Smooth muscle cell (in vitro differentiated cells): Measurements from ENCODE around the gene DNAAF2. TPM values are rescaled to one million over a fixed set of nuclear protein-coding genes. Genes with fewer than 3 reads are reported as not detected.
"Not testable (repeated sequence)": the region's sequence is repeated elsewhere in the genome, so short reads cannot be mapped to it uniquely, and the experiment has no call there.

Source experiments
- DNase-seq: peaks from one replicate; lab custom pipeline; 2025; ENCODE audit not compliant: unreplicated experiment; lab: John Stamatoyannopoulos, UW
- H2AFZ ChIP-seq: fragments of 200-600 bp; sonication (generic); 2 replicates; pipeline ENCODE4 v1.6.0; 2016; ENCODE audit warnings: antibody characterized with exemption, low read depth, mild to moderate bottlenecking
- H3F3A ChIP-seq: fragments of 200-600 bp; sonication (generic); 2 replicates; pipeline ENCODE4 v1.6.0; 2017; ENCODE audit warnings: antibody characterized with exemption, low read depth
- H3K27ac ChIP-seq: fragments of 200-600 bp; sonication (generic); 2 replicates; pipeline ENCODE4 v1.5.1; 2016; ENCODE audit warnings: low read depth, mild to moderate bottlenecking
- H3K27me3 ChIP-seq: fragments of 200-600 bp; sonication (generic); 2 replicates; pipeline ENCODE4 v1.6.1; 2016; ENCODE audit warnings: low read depth, mild to moderate bottlenecking
- H3K36me3 ChIP-seq: fragments of 200-600 bp; sonication (generic); 2 replicates; pipeline ENCODE4 v1.5.1; 2016; ENCODE audit warnings: low read depth
- H3K4me1 ChIP-seq: fragments of 200-600 bp; sonication (generic); 2 replicates; pipeline ENCODE4 v1.5.1; 2016; ENCODE audit warnings: low read depth
- H3K4me2 ChIP-seq: fragments of 200-600 bp; sonication (generic); 2 replicates; pipeline ENCODE4 v1.6.0; 2016; ENCODE audit warnings: mild to moderate bottlenecking
- H3K4me3 ChIP-seq: fragments of 200-600 bp; sonication (generic); 2 replicates; pipeline ENCODE4 v1.5.1; 2016; ENCODE audit warnings: mild to moderate bottlenecking
- H3K79me2 ChIP-seq: fragments of 200-600 bp; sonication (generic); 2 replicates; pipeline ENCODE4 v1.6.0; 2016; ENCODE audit warnings: low read depth, mild to moderate bottlenecking
- H3K9ac ChIP-seq: fragments of 200-600 bp; sonication (generic); 2 replicates; pipeline ENCODE4 v1.6.0; 2016; ENCODE audit warnings: low read depth
- H3K9me3 ChIP-seq: fragments of 200-600 bp; sonication (generic); replicated peaks from 2 replicates; pipeline ENCODE4 v1.5.1; 2016; ENCODE audit warnings: low read depth
- H4K20me1 ChIP-seq: fragments of 200-600 bp; sonication (generic); 2 replicates; pipeline ENCODE4 v1.6.0; 2016; ENCODE audit warnings: low read depth
- CTCF ChIP-seq: fragments of 200-600 bp; sonication (generic); IDR thresholded peaks from 2 replicates; pipeline ENCODE4 v1.5.1; 2017; ENCODE audit warnings: borderline replicate concordance, mild to moderate bottlenecking, antibody characterized with exemption; ENCODE audit not compliant: insufficient read depth, poor library complexity, severe bottlenecking
- WGBS: methylation state at CpG from one replicate; pipeline ENCODE4 v1.1.7; 2016; ENCODE audit warnings: low lambda C conversion rate; 5-methylcytosine and 5-hydroxymethylcytosine counted together
- polyA plus RNA-seq: library from polyadenylated mRNA; unstranded; fragments of >200 nt; fragmentation: Nextera tagmentation; extraction: Ambion mirVana; gene quantifications from 2 replicates; pipeline ENCODE4 v1.2.1, GENCODE V29; 2016
- total RNA-seq: library from RNA; depleted of rRNA; stranded (reverse); fragments of >200 nt; gene quantifications from 2 replicates; pipeline ENCODE4 v1.2.3, GENCODE V29; 2014

The DNAAF2 gene
- total and polyA plus RNA-seq, 2 experiments from 2014 or later, result 11.3 to 14.0 TPM

- TF ChIP-seq CTCF, result no peak
- H3F3A ChIP-seq, result no peaks in the 10 kb centered on the region
- H3K4me2 ChIP-seq, result no peak overlapping the region
- no peaks in the 10 kb centered on the region for H3K4me1 ChIP-seq
- no peak overlapping the region for H2AFZ ChIP-seq
- H3K9ac ChIP-seq, result no peak overlapping the region
- H3K27me3 ChIP-seq, result no peaks in the 10 kb centered on the region
- no peak overlapping the region for H3K4me3 ChIP-seq
- DNase-seq, result no peak
- 73% methylated on average over 2 of the region's 2 CpGs for WGBS
- H3K27ac ChIP-seq, result no peak overlapping the region
- no peaks in the 10 kb centered on the region for H4K20me1 ChIP-seq
- H3K36me3 ChIP-seq, result no peaks in the 10 kb centered on the region
- H3K9me3 ChIP-seq, result no peaks in the 10 kb centered on the region
- H3K79me2 ChIP-seq, result no peaks in the 10 kb centered on the region
These were observed 38.5 kb upstream of the DNAAF2 start for GRCh38 chr14:49673586-49673985.

- no peak for TF ChIP-seq CTCF
- H3K4me2 ChIP-seq, result no peak overlapping the region
- H3K4me1 ChIP-seq, result no peaks in the 10 kb centered on the region
- H3K27ac ChIP-seq, result no peak overlapping the region
- H3K4me3 ChIP-seq, result no peak overlapping the region
- H3K79me2 ChIP-seq, result no peaks in the 10 kb centered on the region
- H4K20me1 ChIP-seq, result no peaks in the 10 kb centered on the region
- DNase-seq, result no peak
- H3K27me3 ChIP-seq, result no peaks in the 10 kb centered on the region
- H2AFZ ChIP-seq, result no peak overlapping the region
- H3F3A ChIP-seq, result no peaks in the 10 kb centered on the region
- no peaks in the 10 kb centered on the region for H3K36me3 ChIP-seq
- H3K9ac ChIP-seq, result no peak overlapping the region
- H3K9me3 ChIP-seq, result no peaks in the 10 kb centered on the region
These were observed 35.4 kb upstream of the DNAAF2 start for GRCh38 chr14:49670475-49670874.

GRCh38 chr14:49659526-49660455, 24.7 kb upstream of the DNAAF2 start:
- H2AFZ ChIP-seq, result no peak overlapping the region
- H3K79me2 ChIP-seq, result no peaks in the 10 kb centered on the region
- no peaks in the 10 kb centered on the region for H3K4me1 ChIP-seq
- H3K27me3 ChIP-seq, result no peaks in the 10 kb centered on the region
- no peak overlapping the region for H3K9ac ChIP-seq
- no peak for TF ChIP-seq CTCF
- H4K20me1 ChIP-seq, result no peaks in the 10 kb centered on the region
- H3K4me2 ChIP-seq, result no peak overlapping the region
- no peaks in the 10 kb centered on the region for H3K9me3 ChIP-seq
- H3K36me3 ChIP-seq, result no peaks in the 10 kb centered on the region
- 96% methylated on average over 2 of the region's 2 CpGs for WGBS
- no peak overlapping the region for H3K4me3 ChIP-seq
- H3K27ac ChIP-seq, result peak overlapping the region; percentile 31
- no peak for DNase-seq
- no peaks in the 10 kb centered on the region for H3F3A ChIP-seq

- H3K27ac ChIP-seq, H3K27me3 ChIP-seq: not testable (repeated sequence)
- WGBS, result 96% methylated on average over 6 of the region's 6 CpGs
These were observed 22.5 kb upstream of the DNAAF2 start for GRCh38 chr14:49657500-49657899.

More at GRCh38 chr14:49657500-49657899, 22.5 kb upstream of the DNAAF2 start:
- not testable (repeated sequence) for H2AFZ ChIP-seq, H3K9ac ChIP-seq, H4K20me1 ChIP-seq, H3K4me2 ChIP-seq, H3K36me3 ChIP-seq, H3K79me2 ChIP-seq, H3F3A ChIP-seq, DNase-seq, H3K9me3 ChIP-seq, H3K4me1 ChIP-seq, H3K4me3 ChIP-seq
